GM18508 (cell line): ENCODE results near the gene RPL18.
"Not testable (repeated sequence)": the region's sequence is repeated elsewhere in the genome, so short reads cannot be mapped to it uniquely, and the experiment has no call there.

ENCODE experiments used
- ATAC-seq: cut with Tn5 transposase; IDR thresholded peaks from one replicate; pipeline ENCODE4 v1.9.1; 2021; ENCODE audit warnings: moderate number of reproducible peaks; ENCODE audit not compliant: insufficient read depth, unreplicated experiment

RPL18 gene

DNA sequence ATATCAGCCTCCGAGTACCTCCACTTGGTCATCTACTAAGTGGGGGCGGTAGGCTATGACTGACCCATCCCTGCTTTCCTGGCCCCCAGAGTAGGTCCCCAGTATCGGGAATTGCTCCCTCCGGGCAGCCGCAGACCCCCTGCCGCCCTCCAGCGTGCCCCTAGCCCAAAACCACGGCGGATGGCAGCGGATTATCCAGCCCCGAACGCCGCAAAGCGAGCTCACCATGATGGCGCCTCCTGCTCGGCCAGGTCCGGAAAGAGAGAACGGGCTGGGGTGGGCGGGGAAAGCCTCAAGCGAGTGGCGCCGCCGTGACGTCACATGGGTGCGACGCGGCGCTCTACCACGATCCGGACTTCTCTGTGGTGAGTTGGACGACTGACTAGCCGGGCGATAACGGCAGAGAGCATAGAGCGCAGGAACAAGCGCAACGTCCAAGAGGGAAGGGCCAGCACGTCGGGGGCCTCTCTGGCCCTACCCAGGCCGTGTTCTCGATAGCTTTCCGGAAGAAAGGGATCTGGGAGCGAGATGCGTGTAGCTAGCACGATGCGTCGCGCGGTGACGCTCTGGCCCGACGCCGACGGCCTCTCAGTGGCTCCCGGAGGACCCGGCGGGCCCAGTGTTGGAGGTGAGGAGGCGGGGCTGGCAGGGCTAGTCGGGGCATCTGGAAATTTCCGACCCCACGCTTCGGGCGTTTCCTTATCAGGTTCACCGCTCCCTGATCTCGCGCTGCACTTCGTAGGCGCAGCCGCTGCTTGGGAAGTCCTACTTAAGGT, at the start of gene RPL18, which contains the start of gene SPHK2:
Gene RPL18, minus strand, starts transcription at position 263 of the 776 bp plus-strand sequence. Its CDS starts 35 bp downstream, at position 228.
Gene SPHK2, plus strand, starts transcription at position 591 of the 776 bp plus-strand sequence. CDS start 1,009 bp downstream, outside the sequence.
- peak; percentile 76 for ATAC-seq

DNA sequence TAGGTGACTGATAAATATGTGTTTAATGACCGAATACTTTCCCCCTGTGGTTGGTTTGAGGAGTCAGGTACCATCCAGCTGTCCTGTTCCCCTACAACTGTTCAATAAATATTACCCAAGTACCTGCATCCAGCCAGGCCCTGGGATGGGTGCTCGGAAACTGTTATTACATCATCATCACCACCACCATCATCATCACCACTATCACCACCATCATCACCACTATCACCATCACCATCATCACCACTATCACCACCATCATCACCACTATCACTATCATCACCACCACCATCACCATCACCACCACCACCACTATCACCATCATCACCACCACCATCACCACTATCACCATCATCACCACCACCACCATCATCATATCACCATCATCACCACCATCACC, 49.8 kb upstream of the RPL18 start:
- no peak for ATAC-seq

DNA sequence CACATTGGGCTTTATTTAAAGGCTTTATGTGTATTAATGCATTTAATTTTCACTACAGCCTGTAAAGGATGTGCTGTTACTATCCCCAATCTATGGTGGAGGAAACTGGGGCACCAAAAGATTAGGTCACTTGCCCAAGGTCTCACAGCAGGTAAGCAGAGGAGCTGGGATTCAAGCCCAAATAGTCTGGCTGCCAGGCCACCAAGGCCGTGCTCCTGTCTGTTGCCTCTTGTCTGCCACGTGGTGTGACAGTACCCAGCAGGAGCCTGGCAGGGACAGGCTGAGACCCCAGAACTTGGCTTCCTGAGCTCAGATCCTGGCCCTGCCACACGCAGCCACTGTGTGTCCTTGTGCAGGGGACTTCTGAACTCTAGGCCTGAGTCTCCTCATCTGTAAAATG, 49.4 kb upstream of the RPL18 start:
- no peak for ATAC-seq

DNA sequence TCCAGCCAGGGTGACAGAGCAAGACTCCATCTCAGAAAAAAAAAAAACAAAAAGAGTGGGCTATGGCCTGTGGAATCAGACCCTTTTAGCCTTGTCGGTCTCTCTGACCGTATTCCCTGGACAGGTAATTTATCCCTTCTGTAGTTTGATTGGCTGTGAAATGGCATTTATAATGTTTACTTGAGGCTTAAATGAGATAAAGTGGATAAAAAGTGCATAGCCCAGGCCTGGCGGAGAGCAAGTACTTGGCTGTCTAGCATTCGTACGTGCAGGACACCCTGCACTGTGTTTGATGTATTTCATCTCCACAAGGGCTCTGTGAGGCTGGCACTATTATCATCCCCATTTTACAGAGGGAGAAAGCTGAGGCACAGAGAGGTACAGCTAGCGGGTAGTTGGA, 46.8 kb upstream of the RPL18 start:
- ATAC-seq, result no peak

DNA sequence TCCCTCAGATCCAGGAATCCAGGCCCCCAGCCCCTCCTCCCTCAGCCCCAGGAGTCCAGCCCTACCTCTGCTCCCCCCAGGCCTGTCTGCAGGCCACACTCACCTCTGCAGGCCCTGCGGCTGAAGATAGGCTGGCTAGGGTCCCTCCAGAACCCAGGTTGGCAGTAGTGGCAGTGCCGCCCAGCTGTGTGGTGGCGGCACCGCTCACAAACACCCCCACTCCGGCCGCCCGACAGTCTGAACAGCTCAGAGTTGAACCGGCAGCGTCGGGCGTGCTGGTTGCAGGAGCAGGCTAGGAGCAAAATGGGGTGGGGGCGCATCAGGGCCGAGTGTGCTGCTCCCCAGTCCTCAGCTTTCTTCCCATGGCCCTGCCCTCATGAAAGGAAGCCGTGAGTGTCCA, 45.5 kb upstream of the RPL18 start:
- ATAC-seq, result no peak

DNA sequence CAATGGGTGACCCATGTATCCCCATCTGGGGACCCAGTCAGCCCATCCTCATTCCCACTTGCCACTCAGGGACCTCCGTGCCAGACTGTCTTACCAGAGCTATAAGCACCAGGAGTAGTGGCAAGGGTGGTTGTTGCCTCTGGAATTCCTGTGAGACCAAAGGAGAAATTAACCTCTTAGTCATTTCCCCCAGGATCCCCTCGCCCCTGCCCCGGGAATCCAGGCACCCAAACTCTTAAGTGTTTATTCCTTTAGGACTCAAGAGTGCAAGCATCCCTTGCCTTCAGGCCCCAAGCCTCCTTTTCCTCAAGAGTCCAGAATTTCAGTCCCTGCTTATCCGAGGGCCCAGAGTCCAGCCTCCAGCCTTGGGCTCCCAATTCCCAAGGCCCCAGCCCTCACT, 44.7 kb upstream of the RPL18 start:
- no peak for ATAC-seq

DNA sequence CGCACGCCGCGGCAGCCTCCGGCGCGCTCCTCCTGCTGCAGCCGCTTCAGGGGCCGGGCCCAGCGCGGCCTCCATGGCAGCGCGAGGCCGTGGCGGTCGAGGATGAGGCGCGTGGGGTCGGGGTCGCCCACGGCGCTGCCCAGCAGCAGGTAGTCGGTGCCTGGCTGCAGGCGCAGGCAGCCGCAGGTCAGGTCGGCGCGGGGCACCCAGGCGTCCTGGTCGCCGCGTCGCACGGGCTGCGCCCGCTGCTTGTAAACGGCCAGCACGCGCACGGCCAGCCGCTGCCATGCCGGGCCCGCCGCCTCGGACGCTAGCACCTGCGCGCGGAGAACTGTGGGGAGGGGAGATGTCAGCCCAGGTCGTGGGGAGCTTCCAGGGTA, 42.7 kb upstream of the RPL18 start:
- ATAC-seq, result no peak

DNA sequence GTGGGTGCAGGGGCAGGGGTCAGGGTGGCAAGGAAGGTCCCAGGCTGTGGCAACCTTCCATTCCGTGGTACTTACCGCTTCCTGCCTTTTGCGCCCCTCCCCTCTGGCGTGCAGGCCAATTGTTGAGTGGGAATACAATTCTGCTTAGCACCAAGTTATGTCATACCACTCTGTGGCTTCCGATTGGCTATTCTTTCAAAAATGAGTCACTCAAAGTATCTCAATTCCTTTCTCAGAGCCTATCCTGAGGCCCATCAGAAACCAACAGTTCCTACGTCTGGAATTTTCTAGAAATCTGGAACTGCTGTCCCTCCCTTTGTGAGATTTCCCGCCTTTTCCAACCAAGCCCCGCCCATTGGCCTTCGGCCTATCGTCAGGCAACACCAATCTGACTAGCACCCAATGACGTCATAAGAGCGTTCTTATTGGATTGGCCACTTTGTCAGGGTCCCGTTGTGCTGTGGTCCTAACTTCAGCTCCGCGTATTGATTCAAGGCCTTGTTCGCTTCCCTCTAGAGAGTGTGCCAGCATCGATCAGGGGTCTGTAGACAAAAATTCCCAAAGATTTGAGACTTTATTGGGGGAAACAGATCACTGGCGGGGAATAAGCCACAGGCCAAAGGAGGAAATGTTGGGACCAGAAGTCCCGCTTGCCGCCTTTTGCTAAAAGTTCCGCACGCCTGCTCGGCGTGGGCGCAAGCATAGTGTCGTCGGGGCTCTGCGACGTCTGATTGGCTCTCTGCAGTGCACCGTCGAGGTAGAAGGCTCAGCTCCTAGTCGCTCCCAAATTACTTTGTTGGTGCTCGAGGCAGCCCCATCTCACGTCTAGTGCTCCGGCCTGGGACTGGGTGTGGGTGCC, 42.1 kb upstream of the RPL18 start:
- ATAC-seq, result peak; percentile 62

DNA sequence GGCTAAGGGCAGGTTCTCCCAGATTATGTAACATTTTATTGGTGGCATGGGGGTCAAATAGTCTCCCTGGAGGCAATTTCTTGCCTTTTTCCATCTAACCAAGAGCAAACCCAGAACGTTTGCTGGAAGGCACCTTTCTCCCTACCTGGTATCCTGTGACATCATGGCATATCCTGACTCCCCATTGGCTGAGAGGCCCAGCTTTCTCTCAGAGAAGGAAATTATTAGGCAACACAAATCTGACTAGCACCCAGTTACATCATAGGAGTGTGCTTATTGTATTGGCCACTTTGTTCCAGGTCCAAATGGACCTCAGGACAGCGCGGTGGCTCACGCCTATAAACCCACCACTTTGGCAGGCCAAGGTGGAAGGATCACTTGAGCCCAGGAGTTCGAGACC, 40.8 kb upstream of the RPL18 start:
- ATAC-seq, result no peak

DNA sequence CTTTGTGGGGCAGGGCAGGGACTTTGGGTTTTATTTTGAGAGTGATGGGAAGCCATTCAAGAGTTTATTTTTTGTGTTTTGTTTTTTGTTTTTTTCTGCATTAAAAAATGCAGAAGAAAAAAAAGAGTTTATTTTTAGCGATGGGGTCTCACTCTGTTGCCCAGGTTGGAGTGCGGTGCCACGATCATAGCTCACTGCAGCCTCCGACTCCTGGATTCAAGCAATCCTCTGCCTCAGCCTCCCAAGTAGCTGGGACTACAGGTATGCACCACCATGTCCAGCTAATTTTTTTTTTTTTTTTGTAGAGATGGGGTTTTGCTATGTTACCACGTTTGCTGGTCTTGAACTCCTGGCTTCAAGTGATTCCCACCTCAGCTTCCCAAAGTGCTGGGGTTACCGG, 39.5 kb upstream of the RPL18 start:
- no peak for ATAC-seq

DNA sequence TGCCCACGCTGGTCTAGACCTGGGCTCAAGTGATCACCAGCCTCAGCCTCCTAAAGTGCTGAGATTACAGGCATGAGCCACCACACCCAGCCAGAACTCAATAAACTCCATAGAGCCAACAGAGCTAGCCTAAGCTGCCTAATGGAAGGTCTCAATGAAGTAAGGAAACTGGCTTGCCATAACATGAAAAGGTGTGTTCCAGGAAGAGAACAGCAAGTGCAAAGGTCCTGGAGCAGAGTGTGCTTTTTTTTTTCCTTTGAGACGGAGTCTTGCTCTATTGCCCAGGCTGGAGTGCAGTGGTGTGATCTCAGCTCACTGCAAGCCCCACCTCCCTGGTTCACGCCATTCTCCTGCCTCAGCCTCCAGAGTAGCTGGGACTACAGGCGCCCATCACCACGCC, 38.9 kb upstream of the RPL18 start:
- not testable (repeated sequence) for ATAC-seq

DNA sequence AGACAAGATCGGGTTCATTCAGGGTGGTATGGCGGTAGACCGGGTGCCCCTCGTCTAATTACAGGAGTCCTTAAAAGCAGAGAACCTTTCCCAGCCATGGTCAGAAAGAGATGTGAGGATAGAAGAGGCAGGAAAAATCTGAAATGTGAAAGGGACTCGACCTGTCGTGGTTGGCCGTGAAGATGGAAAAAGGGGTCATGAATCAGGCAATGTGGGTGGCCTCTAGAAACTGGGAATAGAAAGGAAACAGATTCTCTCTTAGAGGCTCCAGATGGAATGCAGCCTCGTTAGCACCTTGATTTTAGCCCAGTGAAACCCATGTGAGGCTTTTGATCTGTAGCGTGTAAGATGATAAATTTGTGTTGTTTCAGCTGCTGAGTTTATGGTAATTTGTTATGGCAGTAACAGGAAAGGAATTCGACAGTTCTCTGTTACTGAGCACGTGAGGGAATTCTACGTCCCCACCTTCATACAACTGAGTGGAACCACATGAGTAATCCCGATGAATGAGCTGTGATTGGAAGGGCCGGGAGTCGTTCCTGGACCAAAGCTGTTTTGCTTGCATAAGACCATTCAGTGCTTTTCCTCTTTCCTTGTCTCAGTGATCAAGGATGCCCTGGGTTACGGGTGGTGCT, 38.0 kb upstream of the RPL18 start:
- ATAC-seq, result no peak

DNA sequence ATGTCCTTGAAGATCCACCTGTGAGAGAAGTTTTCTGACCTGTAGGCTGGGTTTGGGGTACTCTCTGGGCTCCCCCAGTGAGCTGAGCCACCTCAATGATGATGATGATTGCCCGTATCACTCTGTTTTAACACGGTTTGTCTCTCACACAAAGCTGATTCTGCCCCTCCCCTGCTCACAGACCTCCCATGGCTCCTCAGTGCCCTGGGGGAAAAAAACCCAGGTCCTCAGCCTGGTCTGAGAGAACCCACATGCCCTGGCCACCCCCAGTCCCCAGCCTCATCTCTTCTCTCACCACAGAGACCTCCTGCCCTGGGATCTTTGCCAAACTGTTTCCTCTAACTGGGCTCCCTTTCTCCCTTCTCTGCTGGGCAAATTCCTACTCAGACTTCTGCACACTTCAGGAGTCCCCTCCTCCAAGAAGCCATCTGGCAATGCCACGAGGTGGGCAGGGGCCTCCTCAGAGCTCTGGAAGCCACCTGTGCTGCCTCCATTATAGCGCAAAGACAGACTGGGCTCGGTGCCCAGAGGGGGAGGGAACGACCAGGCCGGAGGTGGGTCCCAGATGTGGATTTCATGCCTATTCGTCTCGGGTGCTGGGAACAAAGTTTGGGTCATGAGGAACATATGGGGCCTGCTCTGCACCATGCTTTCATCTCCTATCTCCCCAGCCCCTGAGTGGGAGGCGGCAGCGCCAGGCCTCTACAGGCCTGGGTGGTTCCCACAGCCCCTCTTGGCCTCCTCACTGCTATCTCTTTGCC, 35.5 kb upstream of the RPL18 start:
- ATAC-seq, result no peak

DNA sequence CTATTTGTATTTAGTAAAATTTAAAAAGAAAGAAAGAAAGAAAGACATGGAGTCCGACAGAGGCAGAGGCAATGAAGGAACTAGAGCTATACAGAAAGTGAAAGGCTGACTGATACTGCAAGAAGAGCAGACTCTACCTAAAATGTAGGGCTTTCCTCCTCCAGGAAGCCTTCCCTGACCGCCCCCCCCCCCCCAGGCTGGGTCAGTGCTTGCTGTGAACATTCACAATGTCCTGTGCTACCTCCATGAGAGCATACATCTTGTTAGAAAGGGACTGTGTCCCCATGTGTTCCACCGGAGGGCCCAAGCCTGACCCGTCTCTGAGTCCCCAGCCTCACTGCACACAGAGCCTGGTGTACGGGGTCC, 32.7 kb upstream of the RPL18 start:
- ATAC-seq, result no peak

DNA sequence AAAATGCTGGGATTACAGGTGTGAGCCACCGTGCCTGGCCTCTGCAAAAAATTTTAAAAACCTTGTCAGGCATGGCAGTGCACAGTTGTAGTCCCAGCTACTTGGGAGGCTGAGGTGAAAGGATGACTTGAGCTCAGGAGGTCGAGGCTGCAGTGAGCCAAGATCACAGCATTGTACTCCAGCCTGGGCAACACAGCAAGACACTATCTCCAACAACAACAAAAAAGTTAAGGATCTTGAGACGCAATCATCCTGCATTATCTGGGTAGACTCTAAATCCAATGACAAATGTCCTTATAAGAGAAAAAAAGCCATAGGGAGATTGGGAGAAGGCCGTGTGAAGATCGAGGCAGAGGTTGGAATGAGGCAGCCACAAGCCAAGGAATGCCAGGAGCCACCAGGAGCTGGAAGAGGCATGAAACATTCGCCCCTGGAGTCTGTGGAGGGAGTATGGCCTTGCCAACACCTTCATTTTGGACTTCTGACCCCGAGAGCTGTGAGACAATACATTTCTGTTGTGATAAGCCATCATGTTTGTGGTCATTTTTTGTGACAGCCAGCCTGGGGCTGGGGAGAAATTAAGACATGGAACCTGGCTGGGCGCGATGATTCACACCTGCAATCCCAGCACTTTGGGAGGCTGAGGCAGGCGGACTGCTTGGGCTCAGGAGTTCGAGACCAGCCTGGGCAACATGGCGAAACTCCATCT, 32.1 kb upstream of the RPL18 start:
- ATAC-seq, result no peak

DNA sequence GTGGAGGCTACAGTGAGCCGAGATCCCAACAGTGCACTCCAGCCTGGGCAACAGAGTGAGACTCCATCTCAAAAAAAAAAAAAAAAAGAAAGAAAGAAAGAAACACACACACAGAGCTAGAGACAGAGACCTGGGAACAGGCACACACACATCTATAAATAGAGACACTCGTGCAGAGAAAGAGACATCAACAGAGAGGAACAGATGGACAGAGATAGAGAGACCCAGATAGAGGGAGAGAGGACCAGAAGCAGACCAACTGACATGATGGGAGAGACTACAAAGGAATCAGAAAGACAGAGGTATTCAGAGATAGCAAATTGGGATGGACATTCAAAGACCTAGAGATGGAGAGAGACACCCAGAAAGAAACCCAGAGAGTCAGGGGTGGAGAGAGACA, 29.2 kb upstream of the RPL18 start:
- ATAC-seq, result no peak

DNA sequence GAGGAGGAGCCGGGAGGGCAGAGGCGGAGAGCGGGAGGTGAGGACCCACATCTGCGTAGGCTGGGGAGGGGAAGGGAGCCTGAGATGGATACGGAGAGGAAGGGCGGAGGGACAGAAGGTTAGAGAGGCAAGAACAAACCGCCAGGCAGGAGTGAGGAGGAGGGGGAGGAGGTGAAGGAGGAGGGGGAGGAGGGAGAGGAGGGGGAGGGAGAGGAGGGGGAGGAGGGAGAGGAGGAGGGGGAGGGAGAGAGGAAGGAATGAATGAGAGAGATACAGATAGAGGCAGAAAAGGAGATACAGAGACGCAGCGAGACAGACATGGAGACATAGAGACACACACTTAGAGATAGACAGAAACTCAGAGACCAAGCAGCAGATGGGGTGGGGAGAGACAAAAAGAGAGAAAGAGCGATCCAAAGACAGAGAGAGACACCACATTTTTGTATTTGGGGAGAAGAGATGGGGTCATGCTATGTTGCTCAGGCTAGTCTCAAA, 27.8 kb upstream of the RPL18 start:
- no peak for ATAC-seq

DNA sequence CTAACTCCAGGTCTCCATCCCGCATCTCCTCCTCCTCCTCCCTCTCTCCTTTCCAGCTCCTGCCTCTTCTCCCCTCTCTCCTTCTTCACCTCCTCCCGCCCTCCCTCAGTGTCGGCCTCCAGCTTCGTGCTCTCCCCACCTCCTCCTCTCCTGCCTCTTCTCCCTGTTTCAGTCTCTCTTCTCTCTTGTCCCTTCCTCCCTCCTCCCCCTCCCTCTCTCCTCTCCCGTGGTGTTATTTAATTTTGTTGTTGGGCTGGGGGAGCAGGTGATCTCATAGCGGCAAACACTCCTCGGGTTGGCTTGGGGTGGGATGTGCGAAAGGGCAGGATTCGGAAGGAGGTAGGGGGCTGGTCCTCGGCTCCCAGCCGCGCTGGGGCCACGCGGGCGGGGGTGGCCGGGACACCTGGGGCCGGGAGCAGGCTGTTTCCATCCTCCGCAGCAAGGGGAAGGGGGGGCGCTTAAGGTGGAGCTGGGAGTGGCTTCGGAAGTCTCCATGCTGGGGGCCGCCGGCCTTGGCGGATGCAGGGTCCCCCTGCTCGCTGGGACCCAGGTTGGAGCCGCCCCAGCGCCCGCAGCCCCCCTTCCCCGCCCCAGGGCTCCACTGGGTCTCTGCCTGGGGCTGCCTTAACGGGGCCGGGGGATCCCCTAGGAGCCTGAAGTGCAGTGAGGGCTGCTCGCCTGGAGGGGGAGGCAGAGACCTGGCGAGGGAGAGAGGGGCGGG, 27.2 kb upstream of the RPL18 start, which contains the start of gene CA11:
Gene CA11, minus strand, starts transcription at position 187 of the 721 bp plus-strand sequence. CDS start 555 bp downstream, outside the sequence.
- no peak for ATAC-seq

DNA sequence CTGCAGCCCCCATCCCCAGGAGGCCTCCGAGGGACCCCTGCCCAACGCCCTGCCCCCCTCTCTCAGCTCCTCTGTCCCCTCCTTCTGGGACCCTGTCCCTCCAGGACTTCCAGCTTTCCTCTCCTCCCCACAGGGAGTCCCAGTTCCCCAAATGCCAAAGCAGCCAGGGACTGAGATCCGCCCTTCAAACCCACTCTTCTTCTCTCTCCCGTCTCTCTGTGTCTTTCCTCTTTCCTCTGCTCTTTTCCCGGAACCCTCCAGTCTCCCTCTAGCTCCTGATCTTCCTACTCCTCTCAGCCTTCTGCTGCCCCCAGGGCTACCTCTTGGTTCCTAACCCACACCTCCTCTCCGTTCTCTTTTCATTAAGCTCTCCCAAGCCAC, 26.6 kb upstream of the RPL18 start:
- no peak for ATAC-seq
